HG02759 (cell line): ENCODE data around the gene NFAT5.
"Not testable (repeated sequence)": the region's sequence is repeated elsewhere in the genome, so short reads cannot be mapped to it uniquely, and the experiment has no call there.

ENCODE experiments used
- ATAC-seq: cut with Tn5 transposase; IDR thresholded peaks from one replicate; pipeline ENCODE4 v1.9.1; 2021; ENCODE audit warnings: mild to moderate bottlenecking, moderate library complexity; ENCODE audit not compliant: unreplicated experiment

Gene NFAT5

GRCh38 chr16:69546663-69547062 is 19.1 kb upstream of the NFAT5 start:
- ATAC-seq = not testable (repeated sequence)

GRCh38 chr16:69553332-69553731 is 12.4 kb upstream of the NFAT5 start:
- ATAC-seq = no peak

DNA sequence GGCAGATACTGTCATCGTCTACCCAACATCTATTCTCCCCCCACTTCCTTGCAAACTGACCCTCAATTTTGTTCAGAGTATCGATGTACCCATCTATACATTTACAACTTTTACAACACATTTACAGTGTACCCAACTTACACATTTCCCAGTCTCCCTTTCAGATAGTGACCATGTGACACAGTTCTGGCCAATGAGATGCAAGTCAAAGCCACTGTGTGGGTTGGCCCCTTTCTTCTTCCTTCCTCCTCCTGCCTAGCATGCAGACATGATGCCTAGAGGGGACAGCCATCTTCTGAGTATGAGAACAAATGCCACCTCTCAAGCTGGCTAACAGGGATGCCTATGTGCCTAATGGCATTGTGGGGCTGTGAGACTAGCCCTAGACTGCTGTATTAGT is 11.3 kb upstream of the NFAT5 start:
- ATAC-seq = no peak

DNA sequence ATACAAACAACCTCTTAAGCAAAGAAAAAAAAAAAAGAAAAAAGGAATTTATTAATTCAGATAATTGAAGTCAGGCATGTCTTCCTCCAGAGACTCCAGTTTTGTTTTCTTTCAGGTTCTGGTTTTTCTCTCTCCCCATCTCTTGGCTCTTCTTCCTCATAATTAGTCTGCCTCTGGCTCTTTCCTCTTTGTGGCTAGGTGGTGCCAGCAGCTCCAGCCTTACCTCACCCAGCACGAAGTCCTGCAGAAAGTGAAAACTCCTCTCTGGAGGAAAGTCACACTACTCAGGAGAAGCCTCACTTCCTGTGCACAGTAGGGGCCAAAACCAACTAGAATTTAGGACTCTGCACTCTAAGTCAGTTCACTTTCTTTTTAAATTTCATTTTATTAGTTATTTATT is 10.3 kb upstream of the NFAT5 start:
- no peak for ATAC-seq

DNA sequence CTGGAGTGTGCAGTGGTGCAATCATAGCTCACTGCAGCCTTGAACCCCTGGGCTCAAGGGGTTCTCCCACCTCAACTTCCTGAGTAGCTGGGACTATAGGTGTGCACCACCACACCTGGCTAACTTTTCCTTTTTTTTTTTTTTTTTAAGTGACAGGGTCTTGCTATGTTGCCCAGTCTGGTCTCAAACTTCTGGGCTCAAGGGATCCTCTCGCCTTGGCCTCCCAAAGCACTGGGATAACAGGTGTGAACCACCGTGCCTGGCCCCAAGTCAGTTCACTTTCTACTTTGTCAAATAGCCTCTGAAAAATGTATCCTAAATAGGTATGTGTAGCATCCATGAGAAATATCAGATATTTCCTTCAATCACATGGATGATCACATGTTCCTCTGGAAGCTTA is 9.9 kb upstream of the NFAT5 start:
- ATAC-seq = no peak

GRCh38 chr16:69559164-69559563 is 6.6 kb upstream of the NFAT5 start:
- ATAC-seq = no peak

DNA sequence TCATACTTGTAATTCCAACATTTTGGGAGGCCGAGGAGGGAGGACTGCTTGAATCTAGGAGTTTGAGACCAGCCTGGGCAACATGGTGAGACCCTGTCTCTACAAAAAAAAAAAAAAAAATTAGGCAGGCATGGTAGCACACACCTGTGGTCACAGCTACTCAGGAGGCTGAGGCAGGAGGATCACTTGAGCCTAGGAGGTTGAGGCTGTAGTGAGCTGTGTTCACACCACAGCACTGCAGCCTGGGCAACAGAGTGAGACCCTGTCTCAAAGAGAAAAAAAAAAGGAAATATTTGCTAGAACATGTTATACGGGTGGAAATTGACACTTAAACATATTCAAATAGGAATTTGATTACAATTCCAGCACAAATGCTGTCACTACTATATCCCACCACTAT is 4.4 kb upstream of the NFAT5 start:
- ATAC-seq = not testable (repeated sequence)

DNA sequence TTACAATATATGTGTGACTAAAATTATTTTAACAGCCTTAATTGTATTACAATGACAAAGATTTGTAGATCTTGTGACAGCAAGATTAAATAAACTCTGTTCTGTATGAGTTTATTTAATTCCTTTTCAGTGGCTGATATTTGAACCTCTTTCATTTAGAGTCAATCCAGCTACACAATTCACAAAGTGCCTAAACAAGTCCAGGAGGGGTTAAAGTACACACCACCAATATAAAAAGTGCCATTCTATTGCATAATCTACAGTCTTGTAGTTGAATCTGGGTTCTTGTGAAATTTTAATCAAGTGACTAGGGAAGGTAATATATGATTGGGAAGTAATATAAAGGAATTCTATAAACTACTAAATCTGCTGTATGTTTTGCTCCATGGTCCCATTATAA is 3.9 kb upstream of the NFAT5 start:
- ATAC-seq = no peak

DNA sequence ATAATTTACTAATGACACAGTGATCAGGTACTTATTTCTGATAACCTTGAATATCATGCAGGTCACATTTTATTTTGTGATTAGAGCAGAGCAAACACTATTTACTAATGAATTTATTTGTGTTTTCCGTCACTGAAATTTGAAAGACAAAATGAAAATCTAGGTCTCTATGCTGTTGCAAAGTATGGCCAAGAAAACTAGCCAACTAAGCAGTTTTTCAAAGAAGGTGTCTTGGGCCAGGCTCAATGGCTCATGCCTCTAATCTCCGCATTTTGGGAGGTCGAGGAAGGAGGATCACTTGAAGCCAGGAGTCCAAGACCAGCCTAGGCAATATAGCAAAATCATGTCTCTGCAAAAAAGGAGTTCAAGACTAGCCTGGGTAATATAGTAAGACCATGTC is 3.0 kb upstream of the NFAT5 start:
- no peak for ATAC-seq

DNA sequence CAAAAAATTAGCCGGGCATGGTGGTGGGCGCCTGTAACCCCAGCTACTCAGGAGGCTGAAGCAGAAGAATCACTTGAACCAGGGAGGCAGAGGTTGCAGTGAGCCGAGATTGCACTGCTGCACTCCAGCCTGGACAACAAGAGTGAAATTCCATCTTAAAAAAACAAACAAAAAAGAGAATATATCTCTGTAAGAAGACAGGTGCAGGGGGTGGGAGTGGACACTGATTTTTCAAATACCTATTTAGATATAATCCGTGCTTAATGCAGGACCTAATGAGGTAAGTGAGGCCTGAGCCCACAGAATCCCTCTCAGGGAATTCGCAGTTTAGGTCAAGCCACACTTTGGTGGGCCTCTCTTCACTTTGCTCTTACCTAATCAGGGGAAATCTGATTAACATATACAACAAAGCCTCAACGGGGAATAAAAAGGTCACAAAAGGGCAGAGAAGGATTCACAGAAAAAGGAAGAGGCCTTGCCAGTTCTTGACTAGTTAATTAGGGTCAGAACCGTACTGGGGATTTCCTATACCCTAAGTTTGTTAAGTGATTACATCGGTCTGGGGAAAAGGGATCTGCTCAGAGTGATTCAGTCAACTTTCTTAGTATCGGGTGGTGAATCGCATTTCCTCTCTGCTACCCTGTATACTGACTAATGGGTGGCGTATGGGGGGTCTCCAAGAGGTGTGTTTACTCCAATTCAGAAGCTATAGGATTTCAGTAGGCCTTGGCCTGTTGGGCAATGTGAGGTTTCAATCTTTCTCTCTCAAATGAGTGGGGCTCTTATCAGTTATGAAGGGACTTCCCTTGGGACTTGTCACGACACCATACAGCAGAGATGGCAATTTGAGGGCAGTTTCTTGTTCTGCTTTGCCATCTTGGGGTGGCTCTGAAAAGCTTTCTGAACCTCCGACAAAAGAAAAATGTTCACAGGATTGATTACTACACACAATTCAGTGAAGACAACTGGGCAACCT is 1.9 kb upstream of the NFAT5 start:
- peak; percentile 36 for ATAC-seq

- ATAC-seq = peak; percentile 34
Measured at GRCh38 chr16:69564845-69565670, 708 bp upstream of the NFAT5 start.

DNA sequence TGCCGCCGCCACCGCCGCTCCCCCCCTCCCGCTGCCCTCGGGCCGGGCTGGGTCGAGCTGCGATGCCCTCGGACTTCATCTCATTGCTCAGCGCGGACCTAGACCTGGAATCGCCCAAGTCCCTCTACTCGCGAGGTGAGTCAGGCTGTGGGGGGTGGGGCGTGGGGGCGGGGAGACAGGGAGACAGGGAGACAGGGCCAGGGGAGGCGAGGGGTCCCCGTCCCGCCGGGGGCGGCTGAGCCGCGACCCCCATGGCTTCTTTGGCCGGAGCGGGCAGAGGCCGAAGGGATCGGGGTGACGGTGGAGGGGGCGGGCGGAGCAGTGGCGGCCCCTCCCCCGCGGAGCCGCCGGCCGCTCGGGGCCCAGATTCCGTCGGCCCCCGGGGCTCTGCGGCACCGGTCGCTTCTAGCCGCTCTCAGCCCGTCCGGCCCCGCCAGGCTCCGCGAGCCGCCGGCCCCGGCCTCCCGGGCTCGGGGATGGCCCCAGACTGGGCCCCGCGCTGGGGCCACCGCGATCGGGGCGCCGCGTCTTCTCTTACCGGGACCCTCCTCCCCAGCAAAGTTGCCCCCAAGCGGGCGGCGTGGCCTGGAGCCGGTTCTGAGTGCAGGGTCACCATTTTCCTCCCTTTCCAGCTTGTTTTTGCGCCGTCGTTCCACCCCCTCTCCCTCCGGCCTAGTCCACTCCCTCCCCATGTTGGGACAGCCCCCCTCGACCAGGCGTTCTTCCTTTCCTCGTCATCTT is 644 bp downstream of the NFAT5 start:
- ATAC-seq = peak; percentile 34

DNA sequence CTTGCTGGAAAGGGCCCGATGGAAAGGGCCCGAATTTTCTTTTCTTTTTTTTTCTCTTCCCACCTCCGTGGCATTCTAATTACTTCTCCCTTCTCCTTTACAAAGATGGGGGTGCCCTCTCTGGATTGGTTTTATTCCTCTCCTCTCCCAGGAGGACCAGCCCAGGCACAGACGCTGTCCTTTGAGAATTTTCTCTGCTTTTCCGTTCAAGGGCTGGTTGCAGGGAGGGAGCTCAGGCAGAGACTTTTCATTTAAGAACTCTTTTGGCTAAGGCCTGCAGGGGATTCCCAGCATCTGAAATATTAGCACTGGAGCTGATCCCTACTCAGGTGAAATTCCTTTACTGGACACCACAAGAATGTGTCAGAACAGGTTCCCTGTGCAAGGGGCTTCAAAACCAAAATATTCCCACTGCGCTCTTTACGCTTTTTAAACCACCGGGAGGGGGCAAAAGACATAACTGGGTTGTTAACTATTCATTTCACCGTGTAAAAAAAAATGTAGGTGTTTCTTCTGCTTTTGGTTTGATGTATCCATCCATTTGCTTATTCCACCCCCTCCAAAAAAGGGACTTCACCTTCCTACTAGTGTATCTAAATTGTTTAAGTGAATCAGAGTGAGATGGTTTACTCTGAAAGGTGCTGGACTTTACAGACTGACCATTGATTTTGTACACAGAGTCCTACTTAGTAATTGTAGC is 1.4 kb downstream of the NFAT5 start:
- ATAC-seq = no peak

DNA sequence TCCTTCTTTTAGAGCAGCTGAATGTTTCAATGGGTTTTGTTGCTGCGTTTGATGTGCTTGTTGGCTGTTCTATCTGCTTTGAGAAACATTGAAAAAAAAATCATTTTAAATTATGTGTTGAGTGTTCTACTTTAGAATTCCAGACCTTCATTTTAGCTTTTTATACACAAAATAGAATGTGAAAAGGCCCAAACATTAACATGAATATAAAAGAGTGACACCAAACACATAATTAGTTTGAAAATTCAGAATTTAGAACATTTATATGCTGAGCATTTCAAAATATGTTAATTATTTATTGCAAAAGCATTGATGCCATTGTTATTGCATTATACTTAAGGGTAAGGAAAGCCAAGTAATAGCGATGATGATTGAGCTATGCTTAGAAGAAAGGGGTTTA is 2.9 kb downstream of the NFAT5 start:
- ATAC-seq = no peak

DNA sequence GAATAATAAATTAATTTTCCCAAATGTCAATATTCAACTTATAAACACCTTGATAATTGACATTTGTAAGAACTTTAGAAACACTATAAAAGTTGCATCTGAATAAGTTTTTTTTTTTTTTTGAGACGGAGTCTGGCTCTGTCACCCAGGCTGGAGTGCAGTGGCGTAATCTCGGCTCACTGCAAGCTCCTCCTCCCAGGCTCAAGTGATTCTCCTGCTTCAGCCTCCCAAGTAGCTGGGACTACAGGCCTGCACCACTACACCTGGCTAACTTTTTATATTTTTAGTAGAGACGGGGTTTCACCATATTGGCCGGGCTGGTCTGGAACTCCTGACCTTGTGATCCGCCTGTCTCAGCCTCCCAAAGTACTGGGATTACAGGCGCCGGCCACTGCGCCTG is 13.0 kb downstream of the NFAT5 start:
- ATAC-seq = not testable (repeated sequence)

- no peak for ATAC-seq
Measured at GRCh38 chr16:69579783-69580481, 14.2 kb downstream of the NFAT5 start.

- no peak for ATAC-seq
Measured at GRCh38 chr16:69581297-69581696, 15.5 kb downstream of the NFAT5 start.

DNA sequence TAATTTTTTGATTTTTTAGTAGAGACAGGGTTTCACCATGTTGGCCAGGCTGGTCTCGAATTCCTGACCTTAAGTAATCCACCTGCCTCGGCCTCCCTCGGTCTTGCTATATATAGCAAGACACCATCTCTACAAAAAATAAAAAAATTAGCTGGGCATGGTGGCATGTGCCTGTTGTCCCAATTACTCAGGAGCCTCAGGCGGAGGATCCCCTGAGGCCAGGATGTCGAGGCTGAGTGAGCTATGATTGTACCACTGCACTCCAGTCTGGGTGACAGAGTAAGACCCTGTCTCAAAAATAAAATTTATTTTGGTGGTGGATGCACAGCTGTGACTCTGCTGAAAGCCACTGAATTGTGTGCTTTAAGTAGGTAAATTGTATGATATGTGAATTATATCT is 18.7 kb downstream of the NFAT5 start:
- not testable (repeated sequence) for ATAC-seq

DNA sequence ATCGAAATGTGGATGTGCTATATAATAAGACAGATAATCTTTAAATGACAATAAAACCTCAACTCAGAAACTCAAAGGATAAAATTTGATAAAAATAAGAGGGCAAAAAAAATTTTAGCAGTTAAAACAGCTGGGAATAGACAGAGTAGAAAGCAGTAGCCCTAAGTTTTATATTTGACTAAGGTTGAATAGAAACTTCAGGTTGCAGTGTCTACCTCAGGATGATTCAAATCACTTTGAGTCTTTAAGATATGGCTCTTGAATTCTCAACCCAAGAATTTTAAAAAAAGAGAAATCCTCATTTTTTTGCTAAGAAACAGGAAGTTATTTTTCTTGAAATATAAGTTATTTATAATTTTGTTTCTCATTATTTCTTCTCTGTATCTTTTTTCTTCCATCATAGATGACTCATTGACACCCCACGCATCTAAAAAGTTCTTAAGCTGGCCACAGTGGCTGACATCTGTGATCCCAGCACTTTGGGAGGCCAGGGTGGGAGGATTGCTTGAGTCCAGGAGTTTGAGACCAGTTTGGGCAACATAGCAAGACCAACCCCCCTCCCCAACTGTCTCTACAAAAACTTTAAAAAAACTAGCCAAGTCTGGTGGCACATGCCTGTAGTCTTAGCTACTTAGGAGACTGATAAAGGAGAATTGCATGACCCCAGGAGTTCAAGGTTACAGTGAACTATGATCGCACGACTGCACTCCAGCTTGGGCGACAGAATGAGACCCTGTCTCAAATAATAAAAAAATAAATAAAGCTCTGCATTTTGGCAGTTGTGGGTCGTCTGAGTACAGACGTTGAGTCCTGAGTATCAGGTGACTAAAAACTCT is 23.9 kb downstream of the NFAT5 start:
- ATAC-seq = no peak
